ENCODE results near the gene LHFPL3.

The LHFPL3 gene

DNA sequence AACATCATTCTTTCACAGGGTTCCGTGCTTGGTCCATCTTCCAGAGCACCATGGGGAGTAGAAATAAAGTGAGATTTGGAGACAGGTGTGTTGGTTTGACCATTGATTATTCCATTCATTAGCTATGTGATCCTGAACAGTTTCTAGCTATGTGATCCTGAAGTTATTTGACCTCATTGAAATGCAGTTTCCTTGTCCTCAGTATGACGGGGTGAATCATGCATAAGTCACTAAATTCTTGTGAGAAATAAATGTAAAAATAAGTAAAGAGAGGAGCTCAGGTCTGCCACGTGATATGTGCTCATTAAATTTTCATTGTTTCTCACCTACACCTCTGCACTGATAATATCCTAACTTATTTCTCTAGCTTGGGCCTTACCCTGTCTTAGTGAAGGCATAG is 34.1 kb upstream of the LHFPL3 start:
- Histone ChIP-seq H2BK12ac (ENCODE audit: low read length) (no peak overlapping the region), H3K4me3 (ENCODE audit: low read depth, low read length) (no peak overlapping the region), H3K4me1 (ENCODE audit: control insufficient read depth in 1 of 2, insufficient read depth in 2 of 2, low read length in 2 of 2) (no peaks in the 10 kb centered on the region), H3K9ac (ENCODE audit: low read length) (no peak overlapping the region), H2BK120ac (ENCODE audit: insufficient read depth, low read length, poor library complexity) (no peak overlapping the region), H3K4me2 (ENCODE audit: low read length) (no peak overlapping the region), H4K91ac (ENCODE audit: low read depth, low read length) (no peak overlapping the region), H3K79me2 (ENCODE audit: control insufficient read depth, insufficient read depth, low read length, poor library complexity) (no peaks in the 10 kb centered on the region), H3K9me3 (ENCODE audit: insufficient read depth, low read depth, low read length) (no peaks in the 10 kb centered on the region), H3K18ac (ENCODE audit: low read length) (no peak overlapping the region), H3K23ac (ENCODE audit: low read length) (no peak overlapping the region), H4K8ac (ENCODE audit: low read depth, low read length) (no peak overlapping the region), H4K12ac (ENCODE audit: low read depth, low read length) (no peak overlapping the region), H2AK5ac (ENCODE audit: low read length) (no peak overlapping the region), H3K27me3 (ENCODE audit: insufficient read depth, low read length) (no peaks in the 10 kb centered on the region), H3K79me1 (ENCODE audit: low read length) (no peaks in the 10 kb centered on the region), H3K4ac (ENCODE audit: low read depth, low read length) (no peak overlapping the region), H3K27ac (ENCODE audit: low read depth, low read length) (no peak overlapping the region), H2AFZ (ENCODE audit: insufficient read depth, low read length, poor library complexity) (no peak overlapping the region), H3K14ac (ENCODE audit: low read length) (no peak overlapping the region), H2BK5ac (ENCODE audit: low read depth, low read length, poor library complexity) (no peak overlapping the region), H3K36me3 (ENCODE audit: control insufficient read depth in 1 of 2, insufficient read depth in 2 of 2, low read length in 2 of 2) (no peaks in the 10 kb centered on the region)
- no peak for DNase-seq
- WGBS (ENCODE audit: extremely low coverage, insufficient coverage, insufficient read length), result no CpG with 5 or more reads among the region's 3 CpGs

DNA sequence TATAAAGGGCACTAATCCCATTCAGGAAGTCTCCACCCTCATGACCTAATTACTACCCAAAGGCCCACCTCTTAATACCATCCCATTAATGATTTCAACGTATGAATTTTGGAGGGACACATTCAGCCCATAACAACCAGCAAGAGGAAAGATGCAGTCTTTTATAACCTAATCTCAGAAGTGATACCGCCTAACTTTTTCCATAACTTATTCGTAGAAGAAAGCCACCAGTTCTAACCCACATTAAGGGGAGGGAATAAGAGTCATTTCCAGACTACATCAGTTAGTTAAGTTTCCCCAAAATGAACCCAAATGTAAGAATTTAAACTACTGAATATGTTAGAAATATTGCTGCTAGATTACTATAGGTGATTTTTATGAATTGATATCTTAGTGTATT is 32.1 kb upstream of the LHFPL3 start:
- Histone ChIP-seq H2AFZ (ENCODE audit: insufficient read depth, low read length, poor library complexity) (no peak overlapping the region), H2BK5ac (ENCODE audit: low read depth, low read length, poor library complexity) (no peak overlapping the region), H3K79me1 (ENCODE audit: low read length) (no peaks in the 10 kb centered on the region), H3K23ac (ENCODE audit: low read length) (no peak overlapping the region), H4K12ac (ENCODE audit: low read depth, low read length) (no peak overlapping the region), H3K14ac (ENCODE audit: low read length) (no peak overlapping the region), H3K4me2 (ENCODE audit: low read length) (no peak overlapping the region), H2AK5ac (ENCODE audit: low read length) (no peak overlapping the region), H3K18ac (ENCODE audit: low read length) (no peak overlapping the region), H4K8ac (ENCODE audit: low read depth, low read length) (no peak overlapping the region), H3K9ac (ENCODE audit: low read length) (no peak overlapping the region), H3K4me1 (ENCODE audit: control insufficient read depth in 1 of 2, insufficient read depth in 2 of 2, low read length in 2 of 2) (no peaks in the 10 kb centered on the region), H4K91ac (ENCODE audit: low read depth, low read length) (no peak overlapping the region), H3K4ac (ENCODE audit: low read depth, low read length) (no peak overlapping the region), H3K27ac (ENCODE audit: low read depth, low read length) (no peak overlapping the region), H2BK120ac (ENCODE audit: insufficient read depth, low read length, poor library complexity) (no peak overlapping the region), H3K27me3 (ENCODE audit: insufficient read depth, low read length) (no peaks in the 10 kb centered on the region), H3K9me3 (ENCODE audit: insufficient read depth, low read depth, low read length) (no peaks in the 10 kb centered on the region), H3K36me3 (ENCODE audit: control insufficient read depth in 1 of 2, insufficient read depth in 2 of 2, low read length in 2 of 2) (no peaks in the 10 kb centered on the region), H3K4me3 (ENCODE audit: low read depth, low read length) (no peak overlapping the region), H3K79me2 (ENCODE audit: control insufficient read depth, insufficient read depth, low read length, poor library complexity) (no peaks in the 10 kb centered on the region), H2BK12ac (ENCODE audit: low read length) (no peak overlapping the region)
- WGBS (ENCODE audit: extremely low coverage, insufficient coverage, insufficient read length), result no CpG with 5 or more reads among the region's 3 CpGs
- DNase-seq, result no peak

DNA sequence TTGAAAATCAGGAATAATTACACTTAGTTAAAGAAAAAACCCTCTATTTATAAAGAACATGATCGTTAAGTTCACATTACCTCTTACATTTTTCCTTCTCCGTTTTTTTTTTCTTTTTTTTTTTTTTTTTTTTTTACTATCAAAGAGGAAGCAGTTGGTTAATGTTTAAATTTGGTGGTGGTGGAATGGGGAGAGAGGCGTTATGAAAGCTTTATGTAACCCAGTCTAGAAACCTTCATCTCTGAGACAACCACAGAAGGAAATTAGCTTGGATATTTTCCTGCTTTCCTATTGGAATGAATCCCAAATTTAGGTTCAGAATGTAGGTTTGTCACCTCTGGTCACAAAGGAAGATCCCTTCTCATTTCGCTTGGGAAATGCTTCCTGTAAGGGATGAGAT is 31.5 kb upstream of the LHFPL3 start:
- Histone ChIP-seq H4K12ac (ENCODE audit: low read depth, low read length) (no peak overlapping the region), H3K14ac (ENCODE audit: low read length) (no peak overlapping the region), H4K8ac (ENCODE audit: low read depth, low read length) (no peak overlapping the region), H3K4me1 (ENCODE audit: control insufficient read depth in 1 of 2, insufficient read depth in 2 of 2, low read length in 2 of 2) (no peaks in the 10 kb centered on the region), H2BK12ac (ENCODE audit: low read length) (no peak overlapping the region), H3K4me3 (ENCODE audit: low read depth, low read length) (no peak overlapping the region), H3K4ac (ENCODE audit: low read depth, low read length) (no peak overlapping the region), H3K27me3 (ENCODE audit: insufficient read depth, low read length) (no peaks in the 10 kb centered on the region), H2BK5ac (ENCODE audit: low read depth, low read length, poor library complexity) (no peak overlapping the region), H3K23ac (ENCODE audit: low read length) (no peak overlapping the region), H2AFZ (ENCODE audit: insufficient read depth, low read length, poor library complexity) (no peak overlapping the region), H3K9me3 (ENCODE audit: insufficient read depth, low read depth, low read length) (no peaks in the 10 kb centered on the region), H2AK5ac (ENCODE audit: low read length) (no peak overlapping the region), H3K36me3 (ENCODE audit: control insufficient read depth in 1 of 2, insufficient read depth in 2 of 2, low read length in 2 of 2) (no peaks in the 10 kb centered on the region), H3K4me2 (ENCODE audit: low read length) (no peak overlapping the region), H3K27ac (ENCODE audit: low read depth, low read length) (no peak overlapping the region), H3K18ac (ENCODE audit: low read length) (no peak overlapping the region), H3K79me1 (ENCODE audit: low read length) (no peaks in the 10 kb centered on the region), H2BK120ac (ENCODE audit: insufficient read depth, low read length, poor library complexity) (no peak overlapping the region), H4K91ac (ENCODE audit: low read depth, low read length) (no peak overlapping the region), H3K79me2 (ENCODE audit: control insufficient read depth, insufficient read depth, low read length, poor library complexity) (no peaks in the 10 kb centered on the region), H3K9ac (ENCODE audit: low read length) (no peak overlapping the region)
- DNase-seq, result no peak
- no CpG with 5 or more reads among the region's 4 CpGs for WGBS (ENCODE audit: extremely low coverage, insufficient coverage, insufficient read length)

DNA sequence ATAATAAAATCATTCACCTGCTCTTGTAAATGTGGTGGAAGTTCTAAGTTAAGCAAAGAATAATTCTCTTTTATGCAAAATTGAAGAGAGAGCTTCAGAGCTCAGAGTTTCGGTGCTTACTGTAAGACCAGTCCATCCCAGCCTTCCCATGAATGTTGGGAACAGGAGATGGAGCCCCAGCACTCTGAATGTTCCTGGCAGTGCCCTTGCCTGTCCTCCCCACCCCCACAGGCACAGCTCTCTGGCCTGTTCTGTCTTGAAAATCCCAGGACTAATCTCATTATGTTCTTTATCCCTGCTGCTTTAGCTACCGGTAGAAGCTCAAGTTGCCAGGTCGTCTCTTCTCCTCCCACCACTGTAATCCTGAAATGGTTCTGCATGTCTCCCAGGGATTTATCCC is 29.1 kb upstream of the LHFPL3 start:
- WGBS (ENCODE audit: extremely low coverage, insufficient coverage, insufficient read length), result no CpG with 5 or more reads among the region's 3 CpGs

More for the DNA sequence above, 29.1 kb upstream of the LHFPL3 start:
- Histone ChIP-seq H3K9ac (ENCODE audit: low read length) (no peak overlapping the region), H3K27ac (ENCODE audit: low read depth, low read length) (no peak overlapping the region), H4K12ac (ENCODE audit: low read depth, low read length) (no peak overlapping the region), H2BK12ac (ENCODE audit: low read length) (no peak overlapping the region), H4K8ac (ENCODE audit: low read depth, low read length) (no peak overlapping the region), H2AFZ (ENCODE audit: insufficient read depth, low read length, poor library complexity) (no peak overlapping the region), H3K4me1 (ENCODE audit: control insufficient read depth in 1 of 2, insufficient read depth in 2 of 2, low read length in 2 of 2) (no peaks in the 10 kb centered on the region), H4K91ac (ENCODE audit: low read depth, low read length) (no peak overlapping the region), H3K36me3 (ENCODE audit: control insufficient read depth in 1 of 2, insufficient read depth in 2 of 2, low read length in 2 of 2) (no peaks in the 10 kb centered on the region), H3K4me2 (ENCODE audit: low read length) (no peak overlapping the region), H3K4ac (ENCODE audit: low read depth, low read length) (no peak overlapping the region), H2BK120ac (ENCODE audit: insufficient read depth, low read length, poor library complexity) (no peak overlapping the region), H3K14ac (ENCODE audit: low read length) (no peak overlapping the region), H2AK5ac (ENCODE audit: low read length) (no peak overlapping the region), H2BK5ac (ENCODE audit: low read depth, low read length, poor library complexity) (no peak overlapping the region), H3K23ac (ENCODE audit: low read length) (no peak overlapping the region), H3K9me3 (ENCODE audit: insufficient read depth, low read depth, low read length) (no peaks in the 10 kb centered on the region), H3K79me1 (ENCODE audit: low read length) (no peaks in the 10 kb centered on the region), H3K27me3 (ENCODE audit: insufficient read depth, low read length) (no peaks in the 10 kb centered on the region), H3K18ac (ENCODE audit: low read length) (no peak overlapping the region), H3K4me3 (ENCODE audit: low read depth, low read length) (no peak overlapping the region), H3K79me2 (ENCODE audit: control insufficient read depth, insufficient read depth, low read length, poor library complexity) (no peaks in the 10 kb centered on the region)
- DNase-seq, result no peak

Measured in trophoblast cell (in vitro differentiated cells and primary cell).